ENCODE results near the gene CDH26.

- TF ChIP-seq, protein P1, sequence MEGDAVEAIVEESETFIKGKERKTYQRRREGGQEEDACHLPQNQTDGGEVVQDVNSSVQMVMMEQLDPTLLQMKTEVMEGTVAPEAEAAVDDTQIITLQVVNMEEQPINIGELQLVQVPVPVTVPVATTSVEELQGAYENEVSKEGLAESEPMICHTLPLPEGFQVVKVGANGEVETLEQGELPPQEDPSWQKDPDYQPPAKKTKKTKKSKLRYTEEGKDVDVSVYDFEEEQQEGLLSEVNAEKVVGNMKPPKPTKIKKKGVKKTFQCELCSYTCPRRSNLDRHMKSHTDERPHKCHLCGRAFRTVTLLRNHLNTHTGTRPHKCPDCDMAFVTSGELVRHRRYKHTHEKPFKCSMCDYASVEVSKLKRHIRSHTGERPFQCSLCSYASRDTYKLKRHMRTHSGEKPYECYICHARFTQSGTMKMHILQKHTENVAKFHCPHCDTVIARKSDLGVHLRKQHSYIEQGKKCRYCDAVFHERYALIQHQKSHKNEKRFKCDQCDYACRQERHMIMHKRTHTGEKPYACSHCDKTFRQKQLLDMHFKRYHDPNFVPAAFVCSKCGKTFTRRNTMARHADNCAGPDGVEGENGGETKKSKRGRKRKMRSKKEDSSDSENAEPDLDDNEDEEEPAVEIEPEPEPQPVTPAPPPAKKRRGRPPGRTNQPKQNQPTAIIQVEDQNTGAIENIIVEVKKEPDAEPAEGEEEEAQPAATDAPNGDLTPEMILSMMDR (IDR thresholded peaks at IDR 0.05; ENCODE audit: borderline replicate concordance, extremely low read depth, low read length, poor library complexity, severe bottlenecking) = no peak
- TF ChIP-seq EZH2 (IDR thresholded peaks at IDR 0.05; ENCODE audit: borderline replicate concordance, low read depth, low read length, severe bottlenecking) = no peak
These were observed 3.5 kb upstream of the CDH26 start for GRCh38 chr20:59954718-59955117.

Data from DND-41 (cell line).